PC-9 (cell line): Measurements from ENCODE around the gene HOATZ. TPM values are rescaled to one million over a fixed set of nuclear protein-coding genes. Genes with fewer than 3 reads are reported as not detected.

Experiments used
- BruUV-seq: library from RNA; stranded (reverse); fragments of 400-500 nt; replicated peaks from 2 replicates; lab custom pipeline; 2021; lab: Mats Ljungman, UMichigan
- CTCF ChIA-PET: fragments of 300-600 bp; sonication (Branson Sonifier 250); formaldehyde crosslinking; loops from one replicate; lab custom pipeline; 2022; ENCODE audit warnings: antibody characterized with exemption; lab: Charles Lee
- POLR2A ChIA-PET: fragments of 300-600 bp; sonication (Branson Sonifier 250); formaldehyde crosslinking; loops from one replicate; lab custom pipeline; 2022; ENCODE audit warnings: antibody characterized with exemption; ENCODE audit not compliant: unreplicated experiment; lab: Charles Lee
- DNase-seq, 2 experiments: peaks; one replicate each; pipeline versions ENCODE4 v3.0.0 to v3.0.0-alpha.2; 2015 to 2022; ENCODE audit warnings: mixed read lengths in 1 of 2
- H2AFZ ChIP-seq: fragments of 200-600 bp; sonication (generic); 2 replicates; pipeline ENCODE4 v1.8.1; 2017; ENCODE audit warnings: antibody characterized with exemption
- H3F3A ChIP-seq: fragments of 200-600 bp; sonication (generic); 2 replicates; pipeline ENCODE4 v1.8.1; 2017; ENCODE audit warnings: antibody characterized with exemption, mild to moderate bottlenecking, low read depth; ENCODE audit not compliant: insufficient read depth
- H3K27ac ChIP-seq: fragments of 200-600 bp; sonication (generic); 2 replicates; pipeline ENCODE4 v1.6.1; 2016; ENCODE audit warnings: mixed run types
- H3K27me3 ChIP-seq: fragments of 200-600 bp; sonication (generic); 2 replicates; pipeline ENCODE4 v1.6.1; 2016; ENCODE audit warnings: low read depth, mixed run types; ENCODE audit not compliant: insufficient read depth
- H3K36me3 ChIP-seq: fragments of 200-600 bp; sonication (generic); 2 replicates; pipeline ENCODE4 v1.6.1; 2016; ENCODE audit warnings: low read depth, mixed run types
- H3K4me1 ChIP-seq: fragments of 200-600 bp; sonication (generic); replicated peaks from 2 replicates; pipeline ENCODE4 v1.6.1; 2016; ENCODE audit warnings: mixed run types; ENCODE audit not compliant: insufficient read depth
- H3K4me2 ChIP-seq: fragments of 200-600 bp; sonication (generic); 2 replicates; pipeline ENCODE4 v1.6.1; 2017; ENCODE audit warnings: mixed run types
- H3K4me3 ChIP-seq: fragments of 200-600 bp; sonication (generic); 2 replicates; pipeline ENCODE4 v1.6.1; 2016; ENCODE audit warnings: mixed run types
- H3K79me2 ChIP-seq: fragments of 200-600 bp; sonication (generic); 2 replicates; pipeline ENCODE4 v1.6.1; 2017; ENCODE audit warnings: low read depth, mixed run types
- H3K9me2 ChIP-seq: fragments of 200-600 bp; sonication (generic); 2 replicates; pipeline ENCODE4 v1.8.1; 2017; ENCODE audit warnings: mild to moderate bottlenecking; ENCODE audit not compliant: insufficient read depth
- H3K9me3 ChIP-seq: fragments of 200-600 bp; sonication (generic); 2 replicates; pipeline ENCODE4 v1.8.1; 2016; ENCODE audit warnings: low read depth; ENCODE audit not compliant: insufficient read depth
- H4K20me1 ChIP-seq: fragments of 200-600 bp; sonication (generic); 2 replicates; pipeline ENCODE4 v1.8.1; 2017; ENCODE audit not compliant: insufficient read depth
- CTCF ChIP-seq: fragments of 200-600 bp; sonication (generic); conservative IDR thresholded peaks from 2 replicates; pipeline ENCODE4 v1.6.1; 2017; ENCODE audit warnings: mixed run types, antibody characterized with exemption, mild to moderate bottlenecking, moderate library complexity
- EZH2 ChIP-seq: fragments of 200-600 bp; sonication (generic); IDR thresholded peaks from 2 replicates; pipeline ENCODE4 v1.8.0; 2017; ENCODE audit warnings: antibody characterized with exemption, low read depth
- intact Hi-C: fragments of 100-400 bp; cut with micrococcal nuclease; formaldehyde crosslinking; loops from one replicate; pipeline ENCODE4 v1.10.0; 2022; ENCODE audit not compliant: unreplicated experiment
- total RNA-seq: library from RNA; stranded (reverse); gene quantifications from 2 replicates; pipeline ENCODE4 v1.2.3, GENCODE V29; 2021

The HOATZ gene
- total RNA-seq, 1 experiment from 2014 or later, result not detected

GRCh38 chr11:111523343-111523742, 8.8 kb downstream of the HOATZ start:
- H2AFZ ChIP-seq, result no peak overlapping the region
- TF ChIP-seq CTCF (no peak), EZH2 (no peak)
- 0 out of 2 replicates have a peak, but pooled peaks cover 5% of the 10 kb centered on the region for H3K9me2 ChIP-seq
- H3K4me1 ChIP-seq, result peaks cover 15% of the 10 kb centered on the region
- no TSS peak for BruUV-seq
- no peaks in the 10 kb centered on the region for H3K27me3 ChIP-seq
- no peak overlapping the region for H3K4me2 ChIP-seq
- H3K79me2 ChIP-seq, result no peaks in the 10 kb centered on the region
- POLR2A ChIA-PET, result no interaction called here
- H3K9me3 ChIP-seq, result no peaks in the 10 kb centered on the region
- no peaks in the 10 kb centered on the region for H3K36me3 ChIP-seq
- no peaks in the 10 kb centered on the region; the same call in 1 of the 2 replicates for H3F3A ChIP-seq
- no peak overlapping the region for H3K4me3 ChIP-seq
- no peak for DNase-seq
- H4K20me1 ChIP-seq, result no peaks in the 10 kb centered on the region
- CTCF ChIA-PET, result no interaction called here
- intact Hi-C loops, result no loop called here
- H3K27ac ChIP-seq, result no peak overlapping the region

DNA sequence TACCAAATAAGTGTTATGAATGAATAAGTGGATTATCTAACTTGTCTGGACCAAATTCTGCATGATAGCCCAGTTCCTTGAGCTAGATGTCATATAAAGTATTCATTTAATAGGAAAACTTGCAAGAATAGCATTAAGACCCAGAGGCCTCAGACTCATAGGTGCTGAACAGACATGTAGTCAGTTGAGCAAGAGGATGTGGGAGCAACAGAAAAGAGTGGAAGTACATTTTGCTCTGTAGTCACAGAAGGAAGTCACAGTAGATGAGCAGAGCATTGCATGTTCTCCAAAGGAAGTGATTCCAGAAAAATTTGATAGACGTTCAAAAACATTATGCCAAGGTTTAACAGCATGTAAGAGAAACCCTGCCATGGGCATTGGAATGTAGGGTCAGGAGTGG, 9.5 kb downstream of the HOATZ start:
- H3K4me3 ChIP-seq, result no peak overlapping the region
- peaks cover 15% of the 10 kb centered on the region for H3K4me1 ChIP-seq
- H3F3A ChIP-seq, result no peaks in the 10 kb centered on the region; the same call in 1 of the 2 replicates
- no peaks in the 10 kb centered on the region for H4K20me1 ChIP-seq
- CTCF ChIA-PET, result no interaction called here
- H3K36me3 ChIP-seq, result no peaks in the 10 kb centered on the region
- H3K9me2 ChIP-seq, result no peaks in the 10 kb centered on the region
- intact Hi-C loops, result no loop called here
- TF ChIP-seq CTCF (no peak), EZH2 (no peak)
- no peak for DNase-seq
- H3K9me3 ChIP-seq, result no peaks in the 10 kb centered on the region
- no peak overlapping the region for H2AFZ ChIP-seq
- H3K27ac ChIP-seq, result no peak overlapping the region
- no TSS peak for BruUV-seq
- H3K27me3 ChIP-seq, result no peaks in the 10 kb centered on the region
- H3K4me2 ChIP-seq, result no peak overlapping the region
- no peaks in the 10 kb centered on the region for H3K79me2 ChIP-seq
- POLR2A ChIA-PET, result no interaction called here

GRCh38 chr11:111525456-111525855, 10.9 kb downstream of the HOATZ start:
- no peaks in the 10 kb centered on the region for H3K79me2 ChIP-seq
- H3K27ac ChIP-seq, result no peak overlapping the region
- H3K27me3 ChIP-seq, result no peaks in the 10 kb centered on the region
- no peak overlapping the region for H2AFZ ChIP-seq
- H3K4me3 ChIP-seq, result no peak overlapping the region
- H4K20me1 ChIP-seq, result no peaks in the 10 kb centered on the region
- no peaks in the 10 kb centered on the region for H3K9me2 ChIP-seq
- CTCF ChIA-PET, result interaction anchor here (0.6 kb wide), 1 partner anchor 85 kb away, joined by 8 read pairs; no protein-coding TSS in a partner anchor
- DNase-seq, result no peak
- no peaks in the 10 kb centered on the region for H3K9me3 ChIP-seq
- H3F3A ChIP-seq, result no peaks in the 10 kb centered on the region; the same call in 1 of the 2 replicates
- no TSS peak for BruUV-seq
- no peak overlapping the region for H3K4me2 ChIP-seq
- H3K4me1 ChIP-seq, result peaks cover 15% of the 10 kb centered on the region
- intact Hi-C loops, result no loop called here
- POLR2A ChIA-PET, result no interaction called here
- no peaks in the 10 kb centered on the region for H3K36me3 ChIP-seq
- no peak for TF ChIP-seq CTCF
- no peak for TF ChIP-seq EZH2
